Lung (tissue), 12 donors: ENCODE measurements around the gene TRPM5. TPM values are rescaled to one million over a fixed set of nuclear protein-coding genes. Genes with fewer than 3 reads are reported as not detected.

ENCODE experiments used
- ATAC-seq: fragments of 200-7000 bp; cut with Tn5 transposase; one replicate; pipeline ENCODE4 v1.9.1; 2020; ENCODE audit warnings: moderate number of reproducible peaks; ENCODE audit not compliant: insufficient read depth, low FRiP score
- DNase-seq, 3 donors: peaks; one replicate each; pipeline ENCODE4 v3.0.0-alpha.2; 2013 to 2017
- H3K27ac ChIP-seq, 2 donors: one replicate each; pipeline ENCODE4 v1.5.1; 2013; ENCODE audit warnings: mild to moderate bottlenecking in 2 of 2, moderate library complexity in 2 of 2, control low read depth in 1 of 2, inconsistent platforms in 1 of 2, low read depth in 1 of 2, low read length in 1 of 2
- H3K27me3 ChIP-seq, 3 donors: one replicate each; pipeline ENCODE4 v1.5.1; 2013; ENCODE audit warnings: low read length in 2 of 3; ENCODE audit not compliant: control insufficient read depth in 3 of 3, insufficient read depth in 3 of 3
- H3K36me3 ChIP-seq, 4 donors: one replicate each; pipeline ENCODE4 v1.5.1; 2013; ENCODE audit warnings: low read length in 4 of 4, mild to moderate bottlenecking in 1 of 4, moderate library complexity in 1 of 4; ENCODE audit not compliant: control insufficient read depth in 4 of 4, insufficient read depth in 4 of 4
- H3K4me1 ChIP-seq, 5 donors: one replicate each; pipeline ENCODE4 v1.5.1; 2013; ENCODE audit warnings: low read length in 5 of 5, mild to moderate bottlenecking in 2 of 5, moderate library complexity in 1 of 5; ENCODE audit not compliant: control insufficient read depth in 5 of 5, insufficient read depth in 5 of 5
- H3K4me3 ChIP-seq: one replicate; pipeline ENCODE4 v1.5.1; 2013; ENCODE audit warnings: mild to moderate bottlenecking, control low read depth, moderate library complexity
- H3K9ac ChIP-seq, 2 donors: one replicate each; pipeline ENCODE4 v1.5.1; 2013; ENCODE audit warnings: low read length in 2 of 2, control low read depth in 1 of 2; ENCODE audit not compliant: insufficient read depth in 1 of 2
- H3K9me3 ChIP-seq, 4 donors: one replicate each; pipeline ENCODE4 v1.5.1; 2013; ENCODE audit warnings: low read length in 3 of 4, mild to moderate bottlenecking in 1 of 4, moderate library complexity in 1 of 4; ENCODE audit not compliant: control insufficient read depth in 4 of 4, insufficient read depth in 3 of 4
- CTCF ChIP-seq: IDR thresholded peaks from 2 replicates; pipeline ENCODE4 v1.5.1; 2012; ENCODE audit warnings: mild to moderate bottlenecking; ENCODE audit errors: control extremely low read depth, extremely low read depth
- WGBS, 2 donors: extraction: QIAGEN DNeasy Blood & Tissue Kit; methylation state at CpG; one replicate each; pipeline ENCODE4 v1.1.7; 2013; 5-methylcytosine and 5-hydroxymethylcytosine counted together
- polyA plus RNA-seq, 2 donors: library from polyadenylated mRNA; stranded (reverse); fragments of 200-250 nt; gene quantifications; one replicate each; pipeline ENCODE4 v1.2.1, GENCODE V29; 2013
- total RNA-seq, 2 donors: library from RNA; depleted of rRNA in 1 of 2; stranded (reverse); fragments of >200 nt in 1 of 2; gene quantifications; one replicate each; pipeline ENCODE4 v1.2.1, GENCODE V29; 2014 to 2021
- donor health status: control.
- donor health status: control.
- donor health status: Bipolar disorder and iron deficiency.
- donor health status: healthy.
- donor health status: DM: yes; HTN: yes; CAD: no.

The TRPM5 gene
- total and polyA plus RNA-seq, 4 donors, result 0.02 to 0.20 (median 0.11) TPM

- H3K4me1 ChIP-seq, result peaks cover 3 to 28% (median 11%) of the 10 kb centered on the region in 5 donors
- TF ChIP-seq CTCF, result no peak
- peak overlapping the region; percentile 97 to 100 for H3K27ac ChIP-seq
- no peaks in the 10 kb centered on the region for H3K9me3 ChIP-seq
- WGBS, 2 donors, result 15 to 19% methylated on average over 22 to 23 of the region's 23 CpGs
- H3K36me3 ChIP-seq, result peaks cover 10 to 63% (median 22%) of the 10 kb centered on the region in 4 donors
- peak overlapping the region; percentile 57 to 88 for H3K9ac ChIP-seq
- H3K4me3 ChIP-seq, result peak overlapping the region; percentile 73
- ATAC-seq, result peak; percentile 0
- H3K27me3 ChIP-seq, result no peaks in the 10 kb centered on the region
- no peak for DNase-seq
Observed at GRCh38 chr11:2399488-2400068, 44.7 kb downstream of the TRPM5 start.

GRCh38 chr11:2398664-2399355 lies 45.5 kb downstream of the TRPM5 start:
- 56 to 83% methylated on average over 7 of the region's 7 CpGs for WGBS, 2 donors
- peak overlapping the region; percentile 97 to 100 for H3K27ac ChIP-seq
- H3K36me3 ChIP-seq, result peaks cover 10 to 64% (median 25%) of the 10 kb centered on the region in 4 donors
- TF ChIP-seq CTCF, result no peak
- DNase-seq (peak in 1 of 3 donors; percentile 28), ATAC-seq (no peak)
- H3K9ac ChIP-seq, result peak overlapping the region; percentile 23 to 57
- H3K9me3 ChIP-seq, result no peaks in the 10 kb centered on the region
- H3K27me3 ChIP-seq, result no peaks in the 10 kb centered on the region
- no peak overlapping the region for H3K4me3 ChIP-seq
- peaks cover 3 to 28% (median 11%) of the 10 kb centered on the region in 5 donors for H3K4me1 ChIP-seq

GRCh38 chr11:2397005-2397404 lies 47.3 kb downstream of the TRPM5 start:
- DNase-seq (no peak), ATAC-seq (no peak)
- Histone ChIP-seq H3K36me3 (peaks cover 10 to 63% (median 25%) of the 10 kb centered on the region in 4 donors), H3K9me3 (no peaks in the 10 kb centered on the region), H3K9ac (no peak overlapping the region), H3K27ac (no peak overlapping the region), H3K27me3 (no peaks in the 10 kb centered on the region), H3K4me1 (peaks cover 3 to 26% (median 11%) of the 10 kb centered on the region in 5 donors), H3K4me3 (no peak overlapping the region)
- TF ChIP-seq CTCF, result no peak
- 87 to 94% methylated on average over 12 of the region's 12 CpGs for WGBS, 2 donors
